T-helper 1 cell treated with Interleukin-12 subunit alpha and Interleukin-12 subunit beta and Interleukin-4 antibody, amounts not matched to agents 30 ng/mL and 1 ng/mL, for 36 hours (primary cell): ENCODE data around the gene EIF2A. TPM values are rescaled to one million over a fixed set of nuclear protein-coding genes. Genes with fewer than 3 reads are reported as not detected.

Experiments used
- intact Hi-C: fragments of 100-400 bp; cut with micrococcal nuclease; formaldehyde crosslinking; loops from one replicate; pipeline ENCODE4 v1.15.1; 2024
- total RNA-seq: library from RNA; stranded (reverse); gene quantifications from 2 replicates; pipeline ENCODE4 v1.2.3, GENCODE V29; 2022

EIF2A gene
- total RNA-seq, 1 donor from 2014 or later, result 93.0 TPM

GRCh38 chr3:150540991-150541390 is 5.6 kb upstream of the EIF2A start:
- intact Hi-C loops, result loop anchor here (10.0 kb wide), 1 partner anchor 1714 kb away; no protein-coding TSS in a partner anchor

DNA sequence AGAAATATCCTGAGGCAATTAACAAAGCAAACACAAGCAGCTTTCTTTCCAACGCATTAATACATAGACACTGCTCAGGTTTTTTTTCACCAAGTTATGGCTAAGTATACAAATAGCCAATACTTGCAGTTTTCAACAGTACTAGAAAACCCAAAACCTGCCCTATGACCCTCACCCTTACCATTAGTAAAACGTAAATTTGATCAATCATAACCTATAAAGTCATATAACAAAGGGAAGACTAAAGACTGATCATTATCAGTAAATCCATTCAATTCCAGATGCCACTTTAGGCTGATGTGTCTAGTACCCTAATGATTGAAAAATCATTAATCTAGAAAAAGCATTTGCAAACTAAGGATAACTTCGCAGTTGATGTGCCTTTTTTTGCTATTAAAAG is 3.5 kb upstream of the EIF2A start:
- intact Hi-C loops, result loop anchor here (10.0 kb wide), 1 partner anchor 1712 kb away; no protein-coding TSS in a partner anchor

GRCh38 chr3:150543531-150543930 is 3.1 kb upstream of the EIF2A start:
- intact Hi-C loops, result loop anchor here (10.0 kb wide), 1 partner anchor 1711 kb away; no protein-coding TSS in a partner anchor

DNA sequence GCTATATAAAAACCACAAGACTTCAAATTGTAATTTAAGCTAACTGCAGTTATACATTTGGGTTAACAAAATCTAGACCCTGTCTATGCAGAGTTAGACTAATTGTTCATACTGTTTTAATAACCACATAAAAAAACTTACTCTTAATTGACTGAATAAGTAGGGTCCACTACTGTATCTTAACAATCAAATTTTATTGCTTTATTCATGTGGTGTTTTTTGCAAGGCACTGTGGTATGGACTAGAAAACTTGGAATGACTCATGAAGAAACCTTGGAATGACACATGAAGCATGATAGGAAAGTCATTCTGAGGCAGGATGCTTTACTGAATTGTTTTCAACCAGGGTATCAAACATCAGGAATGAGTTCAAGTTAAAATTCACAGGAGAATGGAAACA is 2.5 kb upstream of the EIF2A start:
- intact Hi-C loops, result loop anchor here (10.0 kb wide), 1 partner anchor 1711 kb away; no protein-coding TSS in a partner anchor

GRCh38 chr3:150544726-150545125 is 1.9 kb upstream of the EIF2A start:
- intact Hi-C loops, result loop anchor here (5.0 to 10.0 kb wide), 2 partner anchors 543 to 1710 kb away; partner anchors contain the start of gene MED12L

DNA sequence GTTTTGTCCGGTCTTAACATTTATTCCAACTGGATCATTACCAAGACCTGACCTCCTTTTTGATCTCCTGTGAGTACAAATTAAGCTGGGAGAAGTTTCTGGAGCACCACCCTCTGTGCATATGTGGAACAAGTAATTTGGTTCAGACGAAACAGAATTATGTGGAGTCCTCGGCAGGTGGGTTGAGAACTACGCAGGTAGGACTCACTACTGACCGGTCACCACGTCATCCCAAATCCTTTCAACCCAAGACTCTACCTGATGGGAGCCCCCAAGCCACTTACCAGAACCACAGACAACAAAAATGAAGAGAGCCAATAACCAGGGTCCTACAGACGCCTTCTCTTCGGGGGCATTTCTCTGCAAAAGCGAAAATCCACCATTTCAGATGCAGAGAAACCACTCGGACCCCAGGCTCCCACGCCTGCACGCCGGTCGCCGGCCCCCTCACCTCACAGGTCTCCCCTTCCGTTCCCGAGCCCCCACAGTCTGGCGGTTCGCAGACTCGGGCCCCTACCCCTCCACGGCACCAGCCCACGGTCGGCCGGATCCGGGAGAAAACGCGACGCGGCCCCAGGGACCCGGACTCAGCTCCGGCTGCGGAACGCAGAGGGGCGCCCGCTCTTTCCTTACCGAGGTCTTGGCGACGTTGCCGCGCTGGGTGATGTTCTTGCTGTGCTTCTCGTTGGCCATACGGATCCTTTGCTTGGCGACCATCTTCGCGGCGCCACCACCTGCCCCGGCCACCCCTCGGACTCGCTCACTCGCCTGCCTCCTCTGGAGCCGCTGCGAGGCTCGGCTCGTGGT is 965 bp upstream of the EIF2A start:
- intact Hi-C loops, result loop anchor here (1.0 to 10.0 kb wide), 15 partner anchors 17 to 1709 kb away; partner anchors contain the start of genes ERICH6, GPR171, HPS3 and MED12L

DNA sequence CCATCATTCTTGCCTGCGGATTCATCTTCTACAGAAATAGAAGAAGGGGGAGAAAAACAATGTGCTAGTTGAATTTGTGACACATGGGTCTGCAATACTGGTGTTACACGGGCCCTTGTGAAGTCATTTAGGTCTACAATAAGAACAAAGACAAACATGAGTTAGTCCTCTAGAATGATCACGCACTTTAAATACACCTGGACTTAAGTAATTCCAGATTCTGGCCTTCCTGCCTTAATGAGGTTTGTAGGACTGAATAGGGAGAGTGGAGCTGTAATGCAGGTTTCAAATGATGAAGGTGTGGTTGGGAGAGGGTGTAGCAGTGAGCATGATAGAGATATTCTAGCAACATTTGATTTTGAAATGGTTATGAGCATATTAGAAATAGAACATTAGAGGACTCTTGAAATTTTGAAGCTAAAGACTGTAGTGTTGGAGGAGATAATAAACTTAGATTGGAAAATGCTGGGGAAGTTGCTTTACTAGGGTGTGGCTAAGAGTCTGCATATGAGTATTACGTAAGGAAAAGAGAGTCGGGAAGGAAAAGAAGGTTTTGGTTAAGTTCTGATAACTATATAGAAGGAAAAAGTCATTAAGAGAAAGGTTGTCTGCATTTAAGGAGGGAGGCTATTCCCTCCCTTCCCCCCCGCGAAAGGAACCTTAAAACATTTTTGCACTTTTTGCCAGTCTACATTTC is 606 bp downstream of the EIF2A start:
- intact Hi-C loops, result loop anchor here (2.0 to 10.0 kb wide), 8 partner anchors 18 to 1708 kb away; partner anchors contain the start of genes GPR171, HPS3, MED12L and PFN2

GRCh38 chr3:150555859-150556436 is 9.4 kb downstream of the EIF2A start:
- intact Hi-C loops, result no loop called here

DNA sequence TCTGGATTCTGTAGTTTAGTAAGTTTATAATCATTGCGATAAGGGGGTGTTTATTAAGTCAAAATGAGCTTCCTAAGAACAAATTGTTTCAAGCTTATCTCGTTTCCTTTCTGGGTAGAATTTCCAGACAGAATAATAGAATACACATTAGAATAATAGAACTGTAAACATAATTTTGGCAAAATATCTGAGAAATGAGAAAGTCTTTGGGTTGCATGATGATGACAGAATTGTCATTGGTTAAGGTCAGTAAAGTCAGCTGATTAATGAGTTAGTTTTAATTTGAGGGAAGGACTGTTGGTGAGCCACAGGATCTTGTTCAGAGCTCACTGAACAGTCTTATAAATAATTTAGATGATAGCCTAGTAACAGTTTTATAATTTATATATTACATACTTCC is 10.2 kb downstream of the EIF2A start:
- intact Hi-C loops, result no loop called here

GRCh38 chr3:150557725-150558124 is 11.1 kb downstream of the EIF2A start:
- intact Hi-C loops, result no loop called here

- intact Hi-C loops, result no loop called here
Observed at GRCh38 chr3:150564243-150564642, 17.7 kb downstream of the EIF2A start.

- intact Hi-C loops, result no loop called here
Observed at GRCh38 chr3:150567328-150567727, 20.7 kb downstream of the EIF2A start.

DNA sequence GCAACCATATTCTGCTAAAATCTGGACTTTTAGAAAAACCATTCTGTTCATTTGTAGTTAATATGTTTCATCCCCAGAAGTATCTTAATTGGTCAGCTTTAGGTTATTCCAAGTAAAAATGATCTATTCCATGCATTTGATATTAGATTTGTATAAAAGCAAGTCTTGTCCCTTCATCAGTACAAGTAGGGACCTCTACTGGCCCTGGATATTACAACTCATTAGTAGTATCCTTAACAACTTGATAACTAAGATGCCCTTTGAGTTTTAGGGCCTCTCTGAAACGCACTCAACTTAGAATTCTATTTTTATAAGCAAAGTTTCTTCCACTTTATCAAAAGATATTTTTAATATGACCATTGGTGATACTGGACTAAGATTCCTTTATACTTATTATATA is 31.3 kb downstream of the EIF2A start:
- intact Hi-C loops, result no loop called here

GRCh38 chr3:150581174-150581573 is 34.6 kb downstream of the EIF2A start:
- intact Hi-C loops, result no loop called here

DNA sequence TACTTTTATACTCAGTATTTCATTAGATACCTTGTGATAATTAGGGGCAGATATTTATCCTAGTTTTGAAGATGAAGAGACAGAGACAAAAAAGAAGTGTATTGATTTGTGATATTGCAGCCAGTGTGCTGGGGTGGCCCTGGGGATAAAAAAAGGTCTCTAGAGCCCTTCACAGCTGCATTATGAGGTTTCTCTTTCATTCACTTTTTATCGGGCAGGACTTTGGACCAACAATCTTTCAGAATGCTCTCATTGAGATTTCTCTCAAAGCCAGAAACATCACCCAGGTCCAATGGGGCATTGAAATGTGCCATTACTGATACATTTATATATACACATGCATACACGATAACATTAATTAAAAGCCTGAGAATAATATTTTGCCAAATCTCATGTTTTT is 36.0 kb downstream of the EIF2A start:
- intact Hi-C loops, result loop anchor here (1.0 to 2.0 kb wide), 4 partner anchors 8 to 121 kb away; partner anchors contain the start of genes EIF2A, ERICH6, SELENOT and SERP1

GRCh38 chr3:150583028-150583427 is 36.4 kb downstream of the EIF2A start:
- intact Hi-C loops, result loop anchor here (1.0 to 2.0 kb wide), 3 partner anchors 20 to 120 kb away; partner anchors contain the start of genes EIF2A, ERICH6, SELENOT and SERP1

- intact Hi-C loops, result no loop called here
Observed at GRCh38 chr3:150588027-150588830, 41.6 kb downstream of the EIF2A start.

DNA sequence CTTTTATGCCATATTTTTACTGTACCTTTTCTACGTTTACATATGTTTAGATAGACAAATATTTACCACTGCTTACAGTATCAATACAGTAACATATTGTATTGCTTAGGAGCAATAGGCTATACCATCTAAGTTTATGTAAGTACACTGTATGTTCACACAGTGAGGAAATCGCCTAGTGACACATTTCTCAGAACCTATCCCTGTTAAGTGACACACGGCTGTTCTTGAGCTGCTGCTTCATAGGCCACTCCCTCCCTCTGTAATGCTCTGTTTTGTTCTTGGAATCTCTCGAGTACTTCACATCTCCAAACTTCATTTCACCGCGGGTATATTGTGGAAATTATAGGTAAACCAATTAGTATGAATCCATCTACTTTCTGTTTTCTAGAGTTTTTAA is 43.2 kb downstream of the EIF2A start:
- intact Hi-C loops, result no loop called here

GRCh38 chr3:150594150-150594549 is 47.6 kb downstream of the EIF2A start:
- intact Hi-C loops, result no loop called here

DNA sequence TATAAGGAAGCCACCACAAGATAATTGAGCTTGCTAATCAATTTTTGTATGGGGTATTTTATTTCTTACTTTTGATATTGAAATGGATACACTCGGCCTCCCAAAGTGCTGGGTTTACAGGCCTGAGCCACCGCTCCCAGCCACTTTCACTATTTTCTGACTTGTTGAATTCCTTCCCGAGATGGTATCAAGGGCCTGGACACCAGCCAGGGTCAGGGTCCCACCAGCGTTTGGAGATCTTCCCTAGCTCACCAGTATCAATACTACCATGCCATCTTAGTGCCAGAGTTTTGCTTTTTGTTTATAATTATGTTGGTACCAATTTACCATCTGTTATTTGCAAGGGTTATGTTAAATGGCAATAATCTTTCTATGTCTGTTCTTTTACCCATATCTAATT is 51.1 kb downstream of the EIF2A start:
- intact Hi-C loops, result no loop called here
